Common myeloid progenitor, CD34-positive (primary cell): ENCODE data around the gene ZNF491.

Experiments used
- CTCF ChIA-PET: fragments of 350-600 bp; sonication (Branson Sonifier 250); formaldehyde crosslinking; loops from one replicate; lab custom pipeline; 2021; ENCODE audit warnings: antibody characterized with exemption; lab: Charles Lee
- POLR2A ChIA-PET: fragments of 350-600 bp; sonication (Branson Sonifier 250); formaldehyde crosslinking; loops from one replicate; lab custom pipeline; 2021; ENCODE audit warnings: antibody characterized with exemption; lab: Charles Lee
- DNase-seq, 3 donors: peaks; one replicate each; pipeline versions ENCODE4 v3.0.0 to v3.0.0-alpha.2; 2013
- H3K27ac ChIP-seq, 2 experiments: 1 replicate in 1 of 2; 2 replicates in 1 of 2; pipeline ENCODE4 v1.7.0; 2013; ENCODE audit warnings: inconsistent platforms in 2 of 2, low read length in 2 of 2, mild to moderate bottlenecking in 2 of 2, low read depth in 1 of 2, moderate library complexity in 1 of 2; ENCODE audit not compliant: severe bottlenecking in 2 of 2, insufficient read depth in 1 of 2, poor library complexity in 1 of 2
- H3K27me3 ChIP-seq, 5 experiments: replicated peaks in 2 of 5; 1 replicate in 3 of 5; 2 replicates in 2 of 5; pipeline versions ENCODE4 v1.6.1 to v1.7.0; 2013; ENCODE audit warnings: low read length in 4 of 5, mild to moderate bottlenecking in 2 of 5, moderate library complexity in 2 of 5, inconsistent platforms in 1 of 5; ENCODE audit not compliant: insufficient read depth in 5 of 5, control insufficient read depth in 4 of 5
- H3K36me3 ChIP-seq, 4 experiments: 1 replicate in 2 of 4; 2 replicates in 2 of 4; pipeline versions ENCODE4 v1.6.1 to v1.7.0; 2013; ENCODE audit warnings: low read length in 3 of 4, control low read depth in 1 of 4, mild to moderate bottlenecking in 1 of 4; ENCODE audit not compliant: control insufficient read depth in 4 of 4, insufficient read depth in 4 of 4
- H3K4me1 ChIP-seq, 4 experiments: 1 replicate in 3 of 4; 2 replicates in 1 of 4; pipeline versions ENCODE4 v1.6.1 to v1.7.1; 2013; ENCODE audit warnings: low read length in 3 of 4, mild to moderate bottlenecking in 3 of 4, control low read depth in 1 of 4, inconsistent platforms in 1 of 4, moderate library complexity in 1 of 4; ENCODE audit not compliant: control insufficient read depth in 4 of 4, insufficient read depth in 4 of 4; ENCODE audit errors: control extremely low read depth in 1 of 4
- H3K4me3 ChIP-seq, 7 experiments: 1 replicate in 4 of 7; 2 replicates in 3 of 7; pipeline versions ENCODE4 v1.5.1 to v1.7.0; 2013; ENCODE audit warnings: mild to moderate bottlenecking in 7 of 7, low read length in 6 of 7, moderate library complexity in 6 of 7, inconsistent platforms in 2 of 7, low read depth in 2 of 7, control low read depth in 1 of 7; ENCODE audit not compliant: insufficient read depth in 4 of 7, control insufficient read depth in 1 of 7; ENCODE audit errors: extremely low read depth in 1 of 7
- H3K9me3 ChIP-seq, 5 experiments: 1 replicate in 4 of 5; 2 replicates in 1 of 5; pipeline versions ENCODE4 v1.6.1 to v1.7.1; 2013; ENCODE audit warnings: low read length in 4 of 5, mild to moderate bottlenecking in 2 of 5, inconsistent platforms in 1 of 5, low read depth in 1 of 5, moderate library complexity in 1 of 5; ENCODE audit not compliant: control insufficient read depth in 4 of 5, insufficient read depth in 2 of 5; ENCODE audit errors: control extremely low read depth in 1 of 5
- WGBS: methylation state at CpG from one replicate; pipeline ENCODE4 v1.1.5; 2013; ENCODE audit not compliant: insufficient coverage; 5-methylcytosine and 5-hydroxymethylcytosine counted together

ZNF491 gene

GRCh38 chr19:11797491-11797890 is 832 bp upstream of the ZNF491 start:
- POLR2A ChIA-PET, result interaction anchor here (0.6 to 1.8 kb wide), 4 partner anchors 16 to 1050 kb away, joined by 3 to 6 read pairs (median 5); partner anchors contain the start of genes ZNF440 and ZNF700
- 22% methylated on average over 4 of the region's 8 CpGs for WGBS

DNA sequence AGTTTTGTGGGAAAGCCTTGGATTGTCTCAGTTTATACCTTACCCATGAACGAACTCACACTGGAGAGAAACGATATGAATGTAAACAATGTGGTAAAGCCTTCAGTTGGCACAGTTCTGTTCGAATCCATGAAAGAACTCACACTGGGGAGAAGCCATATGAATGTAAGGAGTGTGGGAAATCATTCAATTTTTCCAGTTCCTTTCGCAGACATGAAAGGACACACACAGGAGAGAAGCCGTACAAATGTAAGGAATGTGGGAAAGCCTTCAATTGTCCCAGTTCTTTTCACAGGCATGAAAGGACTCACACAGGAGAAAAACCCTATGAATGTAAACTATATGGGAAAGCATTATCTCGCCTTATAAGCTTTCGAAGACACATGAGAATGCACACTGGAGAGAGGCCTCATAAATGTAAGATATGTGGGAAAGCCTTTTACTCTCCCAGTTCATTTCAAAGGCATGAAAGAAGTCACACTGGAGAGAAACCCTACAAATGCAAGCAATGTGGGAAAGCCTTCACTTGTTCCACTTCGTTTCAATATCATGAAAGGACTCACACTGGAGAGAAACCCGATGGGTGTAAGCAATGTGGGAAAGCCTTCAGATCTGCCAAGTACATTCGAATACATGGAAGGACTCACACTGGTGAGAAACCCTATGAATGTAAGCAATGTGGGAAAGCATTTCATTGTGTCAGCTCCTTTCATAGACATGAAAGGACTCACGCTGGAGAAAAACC is 8.2 kb downstream of the ZNF491 start:
- 97% methylated on average over 9 of the region's 11 CpGs for WGBS
- no peaks in the 10 kb centered on the region for H3K4me1 ChIP-seq
- peaks cover 0 to 34% (median 13%) of the 10 kb centered on the region in 4 experiments for H3K36me3 ChIP-seq
- DNase-seq, result peak in 1 of 3 donors; percentile 9
- CTCF ChIA-PET, result interaction anchor here (2.1 kb wide), 1 partner anchor 8 kb away, joined by 11 read pairs; the partner anchor contains the start of gene ZNF491
- POLR2A ChIA-PET, result no interaction called here
- no peak overlapping the region for H3K4me3 ChIP-seq
- H3K27ac ChIP-seq, result no peak overlapping the region
- peaks cover 17 to 58% (median 33%) of the 10 kb centered on the region in 5 experiments for H3K9me3 ChIP-seq
- no peaks in the 10 kb centered on the region for H3K27me3 ChIP-seq

More at GRCh38 chr19:11797491-11797890, 832 bp upstream of the ZNF491 start:
- Histone ChIP-seq H3K4me1 (peaks cover 2 to 21% (median 13%) of the 10 kb centered on the region in 4 experiments), H3K27ac (no peak overlapping the region), H3K4me3 (peak overlapping the region in 5 of 7 experiments; percentile 3 to 95 (median 86)), H3K36me3 (peaks cover 0 to 2% (median 0%) of the 10 kb centered on the region in 4 experiments), H3K9me3 (peaks cover 0 to 7% (median 2%) of the 10 kb centered on the region in 5 experiments), H3K27me3 (no peaks in the 10 kb centered on the region)
- peak; percentile 88 to 92 (median 90) for DNase-seq
- CTCF ChIA-PET, result interaction anchor here (0.6 to 3.1 kb wide), 29 partner anchors 10 to 877 kb away, joined by 3 to 33 read pairs (median 4); partner anchors contain the start of genes ZNF20, ZNF439, ZNF440 and ZNF69

DNA sequence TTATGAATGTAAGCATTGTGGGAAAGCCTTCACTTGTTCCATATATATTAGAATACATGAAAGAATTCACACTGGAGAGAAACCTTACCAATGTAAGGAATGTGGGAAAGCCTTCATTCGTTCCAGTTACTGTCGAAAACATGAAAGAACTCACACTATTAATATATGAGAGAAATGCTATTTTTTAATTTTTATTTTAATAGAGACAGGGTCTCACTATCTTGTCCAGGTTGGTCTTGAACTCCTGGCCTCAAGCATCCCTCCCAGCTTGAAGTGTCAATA is 8.7 kb downstream of the ZNF491 start:
- Histone ChIP-seq H3K4me1 (no peaks in the 10 kb centered on the region), H3K4me3 (no peak overlapping the region), H3K36me3 (peaks cover 0 to 34% (median 12%) of the 10 kb centered on the region in 4 experiments), H3K27me3 (no peaks in the 10 kb centered on the region), H3K9me3 (peaks cover 17 to 54% (median 33%) of the 10 kb centered on the region in 5 experiments), H3K27ac (no peak overlapping the region)
- POLR2A ChIA-PET, result no interaction called here
- CTCF ChIA-PET, result interaction anchor here (2.1 kb wide), 1 partner anchor 9 kb away, joined by 11 read pairs; the partner anchor contains the start of gene ZNF491
- no CpG with 5 or more reads among the region's 2 CpGs for WGBS
- no peak for DNase-seq

- H3K27ac ChIP-seq, result peak overlapping the region in 1 of 2 experiments; percentile 89
- WGBS, result 0% methylated on average over 6 of the region's 6 CpGs
Measured at GRCh38 chr19:11813703-11814028, 15.3 kb downstream of the ZNF491 start.

GRCh38 chr19:11814029-11814699 is 15.8 kb downstream of the ZNF491 start, which contains the start of gene ZNF440:
TSS of gene ZNF440 (plus strand) at chr19:11814273. CDS start at chr19:11814448, 175 bp downstream.
- 0% methylated on average over 43 of the region's 55 CpGs for WGBS
- Histone ChIP-seq H3K4me1 (peaks cover 0 to 17% (median 10%) of the 10 kb centered on the region in 4 experiments), H3K9me3 (peaks cover 0 to 15% (median 2%) of the 10 kb centered on the region in 5 experiments), H3K27ac (peak within 1 kb of the TSS; percentile 59 to 89), H3K27me3 (no peaks in the 10 kb centered on the region), H3K4me3 (peak within 1 kb of the TSS; percentile 89 to 100 (median 96)), H3K36me3 (peaks cover 0 to 12% (median 3%) of the 10 kb centered on the region in 4 experiments)
- peak; percentile 78 to 91 (median 89) for DNase-seq
- CTCF ChIA-PET, result interaction anchor here (0.6 to 4.0 kb wide), 5 partner anchors 12 to 66 kb away, joined by 3 to 33 read pairs (median 5); partner anchors contain the start of gene ZNF491
- POLR2A ChIA-PET, result interaction anchor here (0.9 to 1.5 kb wide), 2 partner anchors 16 to 35 kb away, joined by 3 to 6 read pairs; partner anchors contain the start of gene ZNF491

More at GRCh38 chr19:11813703-11814028, 15.3 kb downstream of the ZNF491 start:
- ChIA-PET POLR2A (interaction anchor here (0.9 to 1.5 kb wide), 2 partner anchors 16 to 36 kb away, joined by 3 to 6 read pairs; partner anchors contain the start of gene ZNF491), CTCF (interaction anchor here (0.8 to 4.0 kb wide), 4 partner anchors 12 to 66 kb away, joined by 3 to 33 read pairs (median 6); partner anchors contain the start of gene ZNF491)
- Histone ChIP-seq H3K27me3 (no peaks in the 10 kb centered on the region), H3K4me1 (peaks cover 0 to 17% (median 10%) of the 10 kb centered on the region in 4 experiments), H3K4me3 (peak overlapping the region; percentile 89 to 100 (median 96)), H3K36me3 (peaks cover 0 to 8% (median 3%) of the 10 kb centered on the region in 4 experiments), H3K9me3 (peaks cover 0 to 15% (median 0%) of the 10 kb centered on the region in 5 experiments)
- no peak for DNase-seq

- Histone ChIP-seq H3K36me3 (peaks cover 0 to 15% (median 1%) of the 10 kb centered on the region in 4 experiments), H3K27me3 (no peaks in the 10 kb centered on the region), H3K4me3 (peak overlapping the region; percentile 89 to 100 (median 96)), H3K9me3 (peaks cover under 1 to 10% (median 6%) of the 10 kb centered on the region in 5 experiments), H3K27ac (peak overlapping the region; percentile 59 to 89), H3K4me1 (peaks cover 0 to 17% (median 10%) of the 10 kb centered on the region in 4 experiments)
- CTCF ChIA-PET, result interaction anchor here (0.6 to 4.0 kb wide), 5 partner anchors 13 to 45 kb away, joined by 3 to 33 read pairs (median 4); partner anchors contain the start of genes ZNF439 and ZNF491
- POLR2A ChIA-PET, result no interaction called here
- 9% methylated on average over 12 of the region's 13 CpGs for WGBS
- DNase-seq, result peak in 2 of 3 donors; percentile 54 to 70
Measured at GRCh38 chr19:11814700-11815035, 16.3 kb downstream of the ZNF491 start.
